Neuronal stem cell (in vitro differentiated cells): Measurements from ENCODE around the gene ACTN4.
A peak's percentile ranks its signal among the peaks of the same experiment; 100 is the strongest.
"Not testable (repeated sequence)": the region's sequence is repeated elsewhere in the genome, so short reads cannot be mapped to it uniquely, and the experiment has no call there.

Source experiments
- DNase-seq: peaks from one replicate; pipeline ENCODE4 v3.0.0-alpha.2; 2013; ENCODE audit warnings: low spot score
- H2AFZ ChIP-seq: one replicate; pipeline ENCODE4 v1.6.1; 2013; ENCODE audit warnings: mild to moderate bottlenecking, low read length, inconsistent platforms
- H2AK5ac ChIP-seq: 2 replicates; pipeline ENCODE4 v1.6.1; 2013; ENCODE audit warnings: low read depth, mild to moderate bottlenecking, inconsistent platforms, low read length, moderate library complexity, mixed read lengths
- H2BK120ac ChIP-seq: 2 replicates; pipeline ENCODE4 v1.6.1; 2013; ENCODE audit warnings: low read depth, mild to moderate bottlenecking, inconsistent platforms, low read length, moderate library complexity, mixed read lengths
- H2BK12ac ChIP-seq: one replicate; pipeline ENCODE4 v1.6.1; 2013; ENCODE audit warnings: low read length, inconsistent platforms
- H2BK15ac ChIP-seq: 2 replicates; pipeline ENCODE4 v1.6.1; 2013; ENCODE audit warnings: mild to moderate bottlenecking, low read length, inconsistent platforms, mixed read lengths
- H2BK5ac ChIP-seq: one replicate; pipeline ENCODE4 v1.6.1; 2013; ENCODE audit warnings: inconsistent platforms, mild to moderate bottlenecking, low read length, moderate library complexity
- H3K14ac ChIP-seq: one replicate; pipeline ENCODE4 v1.6.1; 2013; ENCODE audit warnings: low read length, inconsistent platforms
- H3K18ac ChIP-seq: 2 replicates; pipeline ENCODE4 v1.6.1; 2013; ENCODE audit warnings: low read length, inconsistent platforms
- H3K23ac ChIP-seq: 2 replicates; pipeline ENCODE4 v1.6.1; 2013; ENCODE audit warnings: low read depth, mild to moderate bottlenecking, mixed read lengths, low read length, inconsistent platforms; ENCODE audit not compliant: poor library complexity
- H3K27ac ChIP-seq: replicated peaks from 3 replicates; pipeline ENCODE4 v1.5.1; 2013; ENCODE audit warnings: low read length, inconsistent platforms
- H3K27me3 ChIP-seq, 3 experiments: 2 replicates each; pipeline ENCODE4 v1.6.1; 2013; ENCODE audit warnings: low read length in 3 of 3, mild to moderate bottlenecking in 2 of 3, inconsistent platforms in 1 of 3, low read depth in 1 of 3, mixed read lengths in 1 of 3, moderate library complexity in 1 of 3; ENCODE audit not compliant: control insufficient read depth in 3 of 3, insufficient read depth in 3 of 3
- H3K36me3 ChIP-seq, 2 donors: replicated peaks in 1 of 2; 2 replicates each; pipeline ENCODE4 v1.6.1; 2013; ENCODE audit warnings: low read length in 2 of 2; ENCODE audit not compliant: control insufficient read depth in 2 of 2, insufficient read depth in 2 of 2
- H3K4ac ChIP-seq: 2 replicates; pipeline ENCODE4 v1.6.1; 2013; ENCODE audit warnings: inconsistent platforms, mild to moderate bottlenecking, low read length, moderate library complexity
- H3K4me1 ChIP-seq, 2 donors: 1 replicate in 1 of 2; 2 replicates in 1 of 2; pipeline ENCODE4 v1.6.1; 2013; ENCODE audit warnings: low read length in 2 of 2, low read depth in 1 of 2; ENCODE audit not compliant: control insufficient read depth in 2 of 2, insufficient read depth in 1 of 2
- H3K4me2 ChIP-seq: one replicate; pipeline ENCODE4 v1.6.1; 2013; ENCODE audit warnings: mild to moderate bottlenecking, low read length, inconsistent platforms; ENCODE audit not compliant: insufficient read depth, poor library complexity, severe bottlenecking
- H3K4me3 ChIP-seq, 2 donors: 2 replicates each; pipeline ENCODE4 v1.5.1; 2013; ENCODE audit warnings: low read length in 2 of 2, mild to moderate bottlenecking in 2 of 2, inconsistent platforms in 1 of 2, moderate library complexity in 1 of 2
- H3K79me1 ChIP-seq: one replicate; pipeline ENCODE4 v1.6.1; 2013; ENCODE audit warnings: low read depth, mild to moderate bottlenecking, inconsistent platforms, low read length, moderate library complexity
- H3K9ac ChIP-seq: one replicate; pipeline ENCODE4 v1.6.1; 2013; ENCODE audit warnings: mild to moderate bottlenecking, low read depth, low read length, inconsistent platforms; ENCODE audit not compliant: poor library complexity
- H3K9me3 ChIP-seq, 2 donors: replicated peaks in 1 of 2; 2 replicates each; pipeline versions ENCODE3 to v1.6.1; 2013; ENCODE audit warnings: low read length in 2 of 2, mild to moderate bottlenecking in 2 of 2, inconsistent platforms in 1 of 2, low read depth in 1 of 2, mixed read lengths in 1 of 2, moderate library complexity in 1 of 2; ENCODE audit not compliant: control insufficient read depth in 2 of 2, insufficient read depth in 1 of 2
- H4K8ac ChIP-seq: one replicate; pipeline ENCODE4 v1.6.1; 2013; ENCODE audit warnings: low read depth, mild to moderate bottlenecking, inconsistent platforms, low read length, moderate library complexity
- H4K91ac ChIP-seq: one replicate; pipeline ENCODE4 v1.6.1; 2013; ENCODE audit warnings: low read length, low read depth, mild to moderate bottlenecking, inconsistent platforms; ENCODE audit not compliant: poor library complexity
- WGBS, 2 donors: extraction: QIAGEN DNeasy Blood & Tissue Kit; methylation state at CpG; one replicate each; pipeline ENCODE4 v1.1.7; 2013; ENCODE audit warnings: missing lambda C conversion rate in 2 of 2, mixed read lengths in 1 of 2; ENCODE audit not compliant: insufficient read length in 2 of 2, insufficient replicate concordance in 1 of 2; ENCODE audit errors: extremely low coverage in 2 of 2; 5-methylcytosine and 5-hydroxymethylcytosine counted together

The ACTN4 gene

DNA sequence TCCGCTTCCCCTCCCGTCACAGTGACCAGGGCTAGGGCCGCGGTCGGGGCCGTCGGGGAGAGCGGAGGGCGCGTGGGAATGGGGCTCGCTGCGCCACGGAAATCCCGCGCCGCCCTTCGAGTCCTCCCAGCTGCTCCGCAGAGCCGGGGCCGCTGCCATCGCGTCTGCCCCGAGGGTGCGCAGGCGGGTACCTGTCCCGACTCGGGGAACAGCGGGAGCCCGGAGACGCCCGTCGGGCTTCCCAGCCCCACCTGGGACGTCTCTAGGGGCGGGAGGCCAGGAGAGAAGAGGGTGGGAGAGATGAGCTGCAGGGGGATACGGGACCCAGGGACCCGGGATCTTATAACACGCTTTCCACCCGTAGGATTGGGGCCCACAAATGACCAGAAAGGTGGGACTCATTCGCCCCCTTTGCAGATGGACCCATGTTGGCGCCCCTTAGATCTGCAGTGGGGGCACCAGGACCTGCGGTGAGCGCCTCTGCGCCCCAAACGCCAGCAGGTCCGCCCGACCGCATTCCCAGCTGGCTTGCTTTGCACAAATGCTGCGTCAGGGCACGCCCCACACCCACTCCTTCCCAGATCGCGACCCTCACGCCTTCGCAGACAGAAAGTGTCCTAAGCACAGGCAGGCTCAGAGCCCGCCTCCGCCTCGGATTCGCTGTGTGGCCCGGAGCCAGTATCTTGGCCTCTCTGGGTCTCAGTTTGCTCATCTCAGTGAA is 122.9 kb downstream of the ACTN4 start:
- H3K27me3 ChIP-seq, H3K79me1 ChIP-seq, H3K9me3 ChIP-seq, H3K27ac ChIP-seq, H3K36me3 ChIP-seq, H3K4me2 ChIP-seq, DNase-seq, H2AK5ac ChIP-seq, H3K4me1 ChIP-seq, H3K9ac ChIP-seq, H2BK5ac ChIP-seq, H4K8ac ChIP-seq, H2BK15ac ChIP-seq, H2BK120ac ChIP-seq, H3K4me3 ChIP-seq, H4K91ac ChIP-seq, H3K23ac ChIP-seq, H3K18ac ChIP-seq, H3K14ac ChIP-seq, H3K4ac ChIP-seq, H2BK12ac ChIP-seq: not testable (repeated sequence)
- peak overlapping the region; percentile 80 for H2AFZ ChIP-seq
- WGBS, 2 donors: no CpG with 5 or more reads among the region's 58 CpGs

DNA sequence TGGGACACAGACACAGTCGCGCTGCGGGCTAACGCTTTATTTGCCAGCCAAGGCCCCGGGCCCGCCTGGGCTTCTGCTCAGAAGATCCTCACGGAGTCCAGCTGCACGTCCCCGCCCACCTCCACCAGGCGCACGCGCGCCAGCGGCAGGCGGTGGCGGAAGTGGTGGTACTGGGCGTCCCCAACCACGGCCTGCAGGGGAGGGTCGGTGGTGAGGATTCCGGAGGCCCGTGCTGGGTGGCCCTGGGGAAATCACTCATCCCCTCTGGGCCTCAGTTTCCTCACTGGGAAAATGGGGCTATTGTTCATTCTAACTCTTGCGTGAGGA is 123.5 kb downstream of the ACTN4 start:
- not testable (repeated sequence) for H3K4ac ChIP-seq

DNA sequence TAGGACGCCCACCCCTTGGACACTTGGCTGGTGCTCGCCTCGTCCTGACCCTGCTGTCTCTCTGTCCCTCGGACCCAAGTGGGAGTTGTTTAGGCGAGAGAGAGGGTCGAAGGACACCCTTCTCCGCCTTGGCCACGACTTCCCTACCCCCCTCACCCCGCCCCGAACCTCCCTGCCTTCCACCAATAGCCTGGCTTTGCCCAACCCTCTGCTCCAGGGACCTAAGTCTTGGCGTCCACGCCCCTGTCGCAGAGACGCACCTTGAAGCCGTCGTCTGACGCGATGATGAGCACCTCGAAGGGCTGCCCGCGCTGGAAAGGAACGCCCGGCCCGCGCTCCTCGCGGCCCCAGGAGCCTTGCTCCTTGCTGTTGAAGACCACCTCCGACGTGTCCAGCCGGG is 124.1 kb downstream of the ACTN4 start:
- H3K23ac ChIP-seq, H3K79me1 ChIP-seq, H4K8ac ChIP-seq, H2AFZ ChIP-seq, H3K27ac ChIP-seq, H3K27me3 ChIP-seq, H3K4me3 ChIP-seq, H4K91ac ChIP-seq, H2BK15ac ChIP-seq, H3K9me3 ChIP-seq, H3K4ac ChIP-seq, H2BK12ac ChIP-seq, H2AK5ac ChIP-seq, H3K9ac ChIP-seq, H3K18ac ChIP-seq, H3K4me2 ChIP-seq, H3K14ac ChIP-seq, H2BK120ac ChIP-seq, DNase-seq, H3K36me3 ChIP-seq, H2BK5ac ChIP-seq, H3K4me1 ChIP-seq: not testable (repeated sequence)
- WGBS, 2 donors: no CpG with 5 or more reads among the region's 30 CpGs

More for the DNA sequence above, 123.5 kb downstream of the ACTN4 start:
- H3K9ac ChIP-seq, H2BK120ac ChIP-seq, H3K27me3 ChIP-seq, H4K91ac ChIP-seq, H2BK12ac ChIP-seq, H2AFZ ChIP-seq, H3K14ac ChIP-seq, H3K18ac ChIP-seq, H3K23ac ChIP-seq, H2AK5ac ChIP-seq, H2BK15ac ChIP-seq, H3K4me3 ChIP-seq, H2BK5ac ChIP-seq, H3K4me1 ChIP-seq, H4K8ac ChIP-seq, H3K4me2 ChIP-seq, H3K36me3 ChIP-seq, DNase-seq, H3K27ac ChIP-seq, H3K79me1 ChIP-seq, H3K9me3 ChIP-seq: not testable (repeated sequence)
- WGBS, 2 donors: no CpG with 5 or more reads among the region's 22 CpGs

DNA sequence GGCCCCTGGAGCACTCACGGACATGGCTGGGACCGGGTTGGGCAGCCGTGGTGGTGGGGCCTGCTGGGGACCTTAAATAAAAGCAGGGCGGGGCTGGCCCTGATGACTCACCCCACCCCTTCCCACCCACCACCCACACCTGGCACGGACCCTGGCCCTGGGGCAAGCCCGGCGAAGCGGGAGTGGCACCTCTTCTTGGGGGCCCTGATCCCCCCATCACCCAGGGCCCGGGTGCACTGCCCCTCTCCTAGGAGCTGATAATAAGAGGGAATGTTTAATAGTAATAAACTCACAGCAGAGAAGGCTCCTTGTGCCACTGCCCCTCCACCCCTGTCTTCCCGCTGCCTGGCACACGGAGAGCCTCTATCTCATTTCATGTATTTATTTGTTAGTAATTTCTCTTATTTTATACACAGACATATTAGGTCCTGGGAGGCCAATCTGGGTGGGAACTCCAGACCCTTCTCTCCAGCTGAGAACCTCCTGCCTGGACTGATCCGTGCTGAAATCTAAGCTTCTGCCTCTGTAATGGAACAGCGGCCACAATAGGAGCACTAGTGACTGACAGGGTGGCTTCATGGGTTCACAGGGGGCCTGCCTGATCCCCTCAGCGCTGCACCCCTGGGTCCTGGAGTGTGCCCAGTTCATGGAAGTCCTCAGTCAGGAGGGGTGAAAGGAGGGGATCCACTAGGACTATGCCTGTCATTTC is 126.2 kb downstream of the ACTN4 start, which contains the start of gene LGALS7:
LGALS7 (minus strand) TSS at position 49 of the 709 bp plus-strand sequence; CDS start at position 24, 25 bp downstream.
- Histone ChIP-seq H3K79me1 (peaks cover 2% of the 10 kb centered on the region), H3K23ac (peak within 1 kb of the TSS; percentile 57), H2BK12ac (no peak within 1 kb of the TSS), H3K4me2 (no peak within 1 kb of the TSS), H2BK5ac (peak within 1 kb of the TSS; percentile 18), H3K14ac (no peak within 1 kb of the TSS), H2AK5ac (peak within 1 kb of the TSS; percentile 77), H2BK120ac (no peak within 1 kb of the TSS), H3K27ac (no peak within 1 kb of the TSS), H2BK15ac (peak within 1 kb of the TSS; percentile 49), H3K36me3 (no peaks in the 10 kb centered on the region), H3K4ac (no peak within 1 kb of the TSS), H3K18ac (peak within 1 kb of the TSS; percentile 52), H3K9ac (no peak within 1 kb of the TSS), H4K8ac (no peak within 1 kb of the TSS), H3K4me1 (no peaks in the 10 kb centered on the region), H3K9me3 (no peaks in the 10 kb centered on the region), H2AFZ (peak within 1 kb of the TSS; percentile 35), H4K91ac (peak within 1 kb of the TSS; percentile 59), H3K4me3 (peak within 1 kb of the TSS in 1 of 2 donors; percentile 24), H3K27me3 (peaks cover 0 to 6% (median 2%) of the 10 kb centered on the region in 3 experiments)
- no peak for DNase-seq
- WGBS, 2 donors: no CpG with 5 or more reads among the region's 14 CpGs
